HPDE6-E6E7 (cell line): ENCODE data around the gene WDR31.
"Not testable (repeated sequence)": the region's sequence is repeated elsewhere in the genome, so short reads cannot be mapped to it uniquely, and the experiment has no call there.

Source experiments
- DNase-seq: peaks from one replicate; pipeline ENCODE4 v3.0.0; 2011; ENCODE audit warnings: missing footprints; ENCODE audit errors: extremely low spot score

Gene WDR31

GRCh38 chr9:113368982-113369854 lies 29.1 kb upstream of the WDR31 start:
- no peak for DNase-seq

- no peak for DNase-seq
Measured at GRCh38 chr9:113368348-113368981, 28.4 kb upstream of the WDR31 start.

GRCh38 chr9:113365652-113366051 lies 25.6 kb upstream of the WDR31 start:
- not testable (repeated sequence) for DNase-seq

- DNase-seq, result no peak
Measured at GRCh38 chr9:113364951-113365350, 24.9 kb upstream of the WDR31 start.

- DNase-seq, result no peak
Measured at GRCh38 chr9:113363336-113363735, 23.3 kb upstream of the WDR31 start.

GRCh38 chr9:113361304-113362018 lies 21.4 kb upstream of the WDR31 start:
- DNase-seq, result no peak

- DNase-seq, result no peak
Measured at GRCh38 chr9:113360242-113360842, 20.3 kb upstream of the WDR31 start.

GRCh38 chr9:113359385-113359784 lies 19.3 kb upstream of the WDR31 start:
- no peak for DNase-seq

- DNase-seq, result no peak
Measured at GRCh38 chr9:113356686-113357292, 16.7 kb upstream of the WDR31 start.

- no peak for DNase-seq
Measured at GRCh38 chr9:113355040-113355596, 15.0 kb upstream of the WDR31 start.

GRCh38 chr9:113352411-113352810 lies 12.3 kb upstream of the WDR31 start:
- no peak for DNase-seq

- no peak for DNase-seq
Measured at GRCh38 chr9:113352006-113352405, 11.9 kb upstream of the WDR31 start.

- no peak for DNase-seq
Measured at GRCh38 chr9:113350937-113351336, 10.9 kb upstream of the WDR31 start.

- no peak for DNase-seq
Measured at GRCh38 chr9:113350107-113350661, 10.1 kb upstream of the WDR31 start.

GRCh38 chr9:113349445-113350094 lies 9.5 kb upstream of the WDR31 start, which contains the start of gene BSPRY:
Gene BSPRY, plus strand, starts transcription at chr9:113349541. Its CDS starts 39 bp downstream, at chr9:113349580.
- no peak for DNase-seq

- DNase-seq, result no peak
Measured at GRCh38 chr9:113349066-113349444, 9.0 kb upstream of the WDR31 start.

GRCh38 chr9:113348437-113348836 lies 8.4 kb upstream of the WDR31 start:
- DNase-seq, result no peak

GRCh38 chr9:113345671-113346070 lies 5.6 kb upstream of the WDR31 start:
- DNase-seq, result no peak

GRCh38 chr9:113345190-113345589 lies 5.1 kb upstream of the WDR31 start:
- no peak for DNase-seq

- no peak for DNase-seq
Measured at GRCh38 chr9:113343732-113344231, 3.7 kb upstream of the WDR31 start.
